Erythroblast (primary cell): ENCODE measurements around the gene MTM1.

ENCODE experiments used
- DNase-seq, 2 experiments: peaks; one replicate each; lab custom pipeline; 2025; lab: John Stamatoyannopoulos, UW
- GATA1 ChIP-seq: IDR thresholded peaks from 2 replicates; pipeline ENCODE4 v1.6.1; 2011; ENCODE audit warnings: low read depth, mild to moderate bottlenecking, control low read depth, low read length, moderate library complexity
- POLR2A ChIP-seq: IDR thresholded peaks from 2 replicates; pipeline ENCODE4 v1.6.1; 2011; ENCODE audit warnings: mild to moderate bottlenecking, low read length

The MTM1 gene

DNA sequence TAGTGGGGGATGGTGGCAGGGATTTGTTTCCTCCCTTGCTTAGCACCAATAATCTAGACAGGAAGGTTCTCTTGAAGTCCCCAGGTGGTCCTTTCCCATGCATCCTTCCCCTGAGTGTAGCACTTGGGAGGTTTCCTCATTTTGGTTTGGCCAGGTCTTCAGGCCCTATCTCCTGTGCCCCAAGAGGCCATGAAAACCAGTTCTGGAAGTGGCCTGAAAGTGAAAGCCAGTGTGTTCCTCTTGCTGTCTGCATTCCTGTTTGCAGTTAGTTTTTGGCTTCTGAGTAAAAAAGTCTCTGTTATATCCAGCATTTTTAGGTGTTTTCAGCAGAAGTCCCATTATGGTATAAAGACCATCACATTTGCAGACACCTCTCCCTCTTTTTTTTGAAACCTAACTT lies 59.5 kb downstream of the MTM1 start:
- TF ChIP-seq GATA1: no peak
- TF ChIP-seq POLR2A: no peak
- no peak for DNase-seq

DNA sequence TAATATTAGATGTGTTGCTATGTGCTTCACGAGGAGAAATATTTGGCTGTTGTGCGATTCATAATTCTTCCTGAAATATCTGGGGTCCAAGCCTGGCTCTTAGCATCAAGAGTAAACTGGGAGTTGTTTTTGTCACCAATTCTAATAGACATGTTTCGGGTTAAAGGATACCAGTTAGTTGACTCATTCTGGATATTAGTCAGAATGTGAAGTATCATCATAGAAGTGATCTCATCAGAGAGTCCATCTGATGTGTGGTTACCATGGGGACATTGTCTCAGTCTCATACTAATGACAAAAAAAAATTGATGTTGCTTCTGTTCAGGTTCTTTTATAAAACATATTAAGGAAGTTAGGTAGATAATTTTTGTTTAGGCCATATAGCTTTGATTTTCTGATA lies 67.5 kb downstream of the MTM1 start:
- no peak for DNase-seq

DNA sequence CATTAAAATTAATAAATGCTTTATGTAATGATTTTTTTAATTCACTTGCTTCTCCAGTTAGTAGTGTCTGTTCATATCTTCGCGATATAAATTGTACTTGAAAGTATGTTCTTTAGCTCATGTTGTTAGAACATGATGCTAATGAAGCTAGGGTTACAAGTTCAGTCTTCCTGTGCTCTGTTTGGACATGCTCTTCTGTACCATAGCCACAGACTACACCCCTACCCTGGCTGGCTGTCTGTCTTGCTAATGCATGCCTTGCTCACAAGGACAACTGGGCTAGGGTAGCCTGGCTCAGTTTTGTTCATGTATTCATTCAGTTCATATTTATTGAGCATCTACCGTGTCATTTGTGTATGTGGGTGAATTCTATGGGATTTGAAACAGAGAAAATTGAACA lies 74.0 kb downstream of the MTM1 start:
- no peak for DNase-seq
- TF ChIP-seq GATA1 (no peak), POLR2A (no peak)

More for the DNA sequence above, 67.5 kb downstream of the MTM1 start:
- TF ChIP-seq GATA1 (no peak), POLR2A (no peak)

DNA sequence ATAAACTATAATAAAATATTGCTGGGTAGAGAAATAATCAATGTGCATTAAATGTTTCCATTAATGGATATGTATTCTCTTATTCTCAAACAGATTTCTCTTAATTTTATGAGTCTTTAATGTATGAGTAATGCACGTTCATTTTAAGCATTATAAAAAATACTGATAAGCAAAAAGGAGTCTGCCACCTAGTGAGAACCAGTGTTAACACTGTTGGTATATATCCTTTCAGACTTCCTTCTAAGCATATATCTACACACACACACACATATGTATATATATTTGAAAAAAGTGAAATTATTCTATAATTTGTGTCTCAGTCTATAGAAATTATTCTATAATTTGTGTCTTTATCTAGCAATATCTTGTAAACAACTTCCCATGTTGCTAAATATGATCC lies 74.8 kb downstream of the MTM1 start:
- TF ChIP-seq POLR2A: no peak
- no peak for TF ChIP-seq GATA1
- no peak for DNase-seq

DNA sequence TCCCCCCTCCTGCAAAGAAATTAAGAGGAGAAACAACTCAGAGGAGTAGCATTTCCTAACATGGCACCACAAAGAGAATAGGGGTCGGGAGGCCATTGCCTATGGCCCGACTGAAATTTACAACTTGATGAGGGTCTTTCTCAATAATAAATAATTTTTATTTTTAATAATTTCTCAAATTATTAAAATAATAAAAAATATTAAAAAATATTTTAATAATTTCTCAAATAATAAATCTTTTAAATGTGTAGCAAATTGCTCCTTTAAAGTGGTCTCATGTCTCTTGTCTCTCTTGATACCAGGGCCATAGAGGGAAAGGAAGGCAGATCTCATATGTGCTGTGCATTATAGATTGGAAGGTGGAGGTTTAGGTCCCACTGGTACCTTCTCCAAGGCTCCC lies 75.5 kb downstream of the MTM1 start:
- no peak for TF ChIP-seq GATA1
- no peak for TF ChIP-seq POLR2A
- DNase-seq: no peak

DNA sequence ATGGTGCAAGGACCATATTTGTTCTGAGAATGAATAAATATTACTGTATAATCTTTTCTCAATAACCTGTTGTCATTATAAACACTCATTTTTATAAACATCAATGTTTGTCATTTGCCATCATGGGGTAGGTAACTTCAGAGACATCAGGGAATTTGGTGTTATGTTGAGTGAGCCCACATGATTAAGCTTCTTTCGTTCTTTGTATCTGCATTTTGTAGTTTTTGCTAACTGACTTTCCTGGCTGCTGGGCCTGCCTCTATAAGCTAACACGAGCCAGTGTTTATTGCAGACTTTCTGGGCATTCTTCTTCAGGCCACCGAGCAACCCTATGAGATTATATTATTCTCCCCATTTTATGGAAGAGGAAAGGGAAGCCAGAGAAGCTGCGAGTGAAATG lies 76.0 kb downstream of the MTM1 start:
- DNase-seq: no peak
- TF ChIP-seq GATA1 (no peak), POLR2A (no peak)

DNA sequence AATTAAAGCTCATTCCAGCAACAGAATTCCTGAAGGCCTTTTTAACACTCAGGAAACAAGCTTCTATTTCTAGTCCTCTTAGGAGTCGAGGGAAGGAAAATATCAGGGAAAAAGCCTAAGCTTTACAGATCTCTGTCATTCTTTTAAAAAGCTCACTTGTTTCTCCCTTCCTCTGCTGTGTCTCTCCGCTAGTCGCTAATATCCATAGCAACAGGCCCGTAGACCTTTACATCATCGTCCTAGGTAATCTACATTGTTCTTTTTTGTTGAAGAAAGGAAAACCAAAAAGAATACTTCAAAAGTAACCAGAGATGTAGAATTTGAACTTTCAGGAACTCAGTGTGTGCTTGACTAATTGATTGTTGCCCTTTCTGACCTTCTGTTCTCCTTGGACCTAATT lies 78.9 kb downstream of the MTM1 start:
- TF ChIP-seq GATA1 (no peak), POLR2A (no peak)
- no peak for DNase-seq

DNA sequence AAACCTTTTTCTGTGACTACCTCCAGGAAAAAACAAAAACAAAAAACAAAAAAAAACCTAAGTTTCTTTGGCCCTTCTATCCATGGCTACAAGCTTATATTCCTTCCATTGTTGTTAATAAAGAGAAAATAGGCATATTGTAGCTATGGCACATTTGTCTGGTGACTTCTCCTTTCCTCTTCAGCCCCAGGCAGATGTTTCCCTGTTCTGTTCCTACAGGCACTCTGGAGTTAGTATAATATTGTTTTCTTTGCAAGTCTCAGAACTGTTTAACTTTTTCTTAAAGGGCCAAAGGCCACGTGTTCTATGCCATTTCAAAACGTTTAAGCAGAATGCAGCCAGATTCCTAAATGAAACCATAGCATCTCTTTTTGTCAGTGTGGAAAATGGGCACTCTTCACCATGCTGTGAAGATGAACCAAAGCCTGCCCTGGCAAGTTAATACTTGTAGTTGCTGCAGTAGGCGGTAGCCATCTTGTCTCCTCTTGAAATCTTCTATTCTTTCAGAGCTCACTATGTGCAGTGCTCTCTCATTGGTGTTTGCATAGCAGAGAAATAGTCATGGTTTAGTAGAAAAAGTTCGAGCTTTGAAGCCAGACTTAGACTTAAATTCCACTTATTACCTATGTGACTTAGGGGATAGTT lies 80.0 kb downstream of the MTM1 start:
- DNase-seq: no peak
- TF ChIP-seq GATA1 (no peak), POLR2A (no peak)

DNA sequence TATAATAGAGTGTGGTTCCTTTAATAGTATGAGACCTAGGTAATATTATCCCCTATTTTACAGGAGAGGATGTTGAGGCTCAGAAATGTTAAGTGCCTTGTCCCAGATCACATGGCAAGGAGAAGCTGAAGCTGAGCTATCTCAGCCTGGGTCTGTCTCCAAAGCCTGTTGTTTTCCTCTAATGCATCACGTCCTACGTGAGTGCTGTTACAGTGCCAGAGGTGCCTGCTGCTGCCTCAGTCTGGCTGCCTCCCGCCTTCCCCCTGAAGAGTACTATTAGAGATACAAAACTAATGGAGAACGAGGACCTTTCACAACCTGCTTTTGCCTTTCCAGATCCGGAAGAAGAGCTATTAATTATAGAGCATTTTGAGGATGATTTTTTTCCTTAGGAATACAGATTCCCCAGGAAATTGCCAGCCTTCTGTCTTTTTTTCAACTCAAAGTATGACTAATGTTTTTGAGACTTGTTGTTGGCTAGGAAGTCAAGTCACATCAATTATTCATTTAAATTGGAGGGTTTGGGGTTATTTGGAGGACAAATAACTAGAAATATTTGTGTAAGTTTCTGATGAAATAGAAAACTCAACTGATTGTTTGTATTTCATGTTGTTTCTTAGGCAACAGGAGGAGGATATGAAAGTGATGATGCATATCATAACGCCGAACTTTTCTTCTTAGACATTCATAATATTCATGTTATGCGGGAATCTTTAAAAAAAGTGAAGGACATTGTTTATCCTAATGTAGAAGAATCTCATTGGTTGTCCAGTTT lies 80.9 kb downstream of the MTM1 start:
- no peak for TF ChIP-seq POLR2A
- no peak for TF ChIP-seq GATA1
- DNase-seq: no peak

DNA sequence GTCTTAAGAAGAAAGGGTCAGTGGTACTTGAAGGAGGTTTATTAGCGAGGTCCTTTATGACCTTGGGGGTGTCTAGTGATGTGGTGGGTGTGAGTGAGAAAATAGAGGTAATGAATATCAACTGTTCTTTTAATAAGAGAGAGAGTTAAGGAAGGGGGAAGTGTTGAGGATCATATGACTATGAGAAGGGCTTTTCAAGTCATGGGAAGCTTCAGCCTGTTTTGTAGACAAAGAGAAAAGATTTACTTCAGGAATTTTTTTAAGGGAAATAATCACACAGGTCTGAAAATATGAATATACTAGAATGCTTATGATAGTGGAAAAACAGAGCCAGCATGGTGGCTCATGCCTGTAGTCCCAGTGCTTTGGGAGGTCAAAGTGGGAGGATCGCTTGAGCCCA lies 83.5 kb downstream of the MTM1 start:
- no peak for DNase-seq
- TF ChIP-seq GATA1 (no peak), POLR2A (no peak)

DNA sequence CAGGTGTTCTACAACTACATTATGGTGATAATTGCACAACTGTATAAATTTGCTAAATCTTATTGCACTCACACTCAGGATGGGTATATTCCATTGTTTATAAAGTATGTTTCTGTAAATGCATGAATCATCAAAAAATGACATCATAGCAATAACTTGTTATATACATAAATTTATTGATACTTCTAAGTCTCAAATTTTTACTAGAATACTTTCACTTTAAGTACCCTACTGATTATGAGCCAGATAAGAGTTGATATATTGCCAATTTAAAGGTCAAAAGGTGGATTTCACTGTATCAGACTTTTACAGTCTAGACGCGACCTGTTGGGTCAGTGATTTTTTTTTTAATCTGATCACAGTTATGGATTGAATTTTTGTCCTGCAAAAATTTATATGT lies 87.4 kb downstream of the MTM1 start:
- TF ChIP-seq POLR2A: no peak
- no peak for TF ChIP-seq GATA1
- no peak for DNase-seq

DNA sequence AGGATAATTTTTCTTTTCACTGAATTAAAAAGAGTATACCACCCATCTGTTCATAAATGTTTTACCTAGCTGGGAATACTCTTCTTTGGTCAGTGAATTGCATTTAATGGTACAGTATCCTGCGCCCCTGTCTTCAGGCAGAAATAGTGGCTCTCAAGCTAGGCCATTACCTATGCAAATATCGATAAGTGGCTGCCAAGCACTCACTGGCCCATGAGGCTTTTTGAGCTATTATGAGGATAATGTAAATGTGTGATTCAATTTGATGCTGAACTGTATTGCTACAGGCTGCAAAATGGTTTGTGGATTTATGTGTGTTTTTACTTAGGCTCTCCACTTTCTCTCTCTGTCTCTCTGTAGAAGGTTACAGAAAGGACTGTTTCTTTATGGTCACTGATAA lies 94.7 kb downstream of the MTM1 start:
- TF ChIP-seq GATA1 (no peak), POLR2A (no peak)
- DNase-seq: no peak

DNA sequence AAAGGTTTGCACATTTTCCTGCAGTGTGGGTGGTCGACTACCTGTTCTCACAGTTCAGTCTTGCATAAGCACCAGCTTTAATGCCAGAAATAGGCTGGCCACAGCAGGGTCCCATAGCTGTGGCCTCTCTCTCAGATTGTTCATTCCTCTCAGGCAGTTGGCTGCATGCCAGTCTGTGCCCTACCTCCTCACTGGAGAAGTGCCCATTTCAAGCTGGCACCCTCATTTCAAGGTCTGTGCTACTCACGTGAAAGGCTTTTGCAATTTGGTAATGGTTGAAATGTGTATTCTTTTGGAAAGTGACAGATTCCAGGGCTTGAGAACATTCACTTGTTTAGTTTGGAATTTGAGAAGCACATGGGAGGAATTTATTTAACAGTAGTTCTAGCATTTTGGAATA lies 95.9 kb downstream of the MTM1 start:
- no peak for DNase-seq
- TF ChIP-seq POLR2A: no peak
- TF ChIP-seq GATA1: no peak

DNA sequence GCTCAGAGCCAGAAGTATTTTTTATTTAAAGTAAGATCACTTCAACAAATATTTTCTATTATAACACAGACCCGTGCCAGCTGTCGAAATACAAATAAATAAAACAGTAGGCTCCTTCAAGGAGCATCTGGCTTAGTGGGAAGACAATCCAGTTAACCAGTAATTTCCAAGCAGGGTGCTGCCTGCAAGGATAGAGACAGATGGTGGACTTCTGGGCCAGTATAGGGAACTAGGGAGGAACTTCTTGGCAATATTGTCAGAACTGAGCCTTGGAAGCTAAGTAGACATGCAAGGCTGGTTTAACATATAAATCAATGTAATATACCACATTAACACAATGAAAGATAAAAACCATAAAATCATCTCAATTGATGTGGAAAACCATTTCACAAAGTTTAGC lies 107.8 kb downstream of the MTM1 start:
- TF ChIP-seq GATA1: no peak
- no peak for TF ChIP-seq POLR2A
- no peak for DNase-seq
